ENCODE measurements around the gene VARS2. TPM values are rescaled to one million over a fixed set of nuclear protein-coding genes. Genes with fewer than 3 reads are reported as not detected.
"Not testable (repeated sequence)": the region's sequence is repeated elsewhere in the genome, so short reads cannot be mapped to it uniquely, and the experiment has no call there.

Gene VARS2
- total RNA-seq (2014; rRNA removed; shearing (Covaris generic)), result 36.5 and 44.1 TPM in 2 replicates
- 49.7 and 56.5 TPM in 2 replicates for polyA plus RNA-seq (2015; cell fraction: cytosol; rRNA removed)
- 134 and 159 TPM in 2 replicates for polyA plus RNA-seq (2015; cell fraction: nucleus; rRNA removed)

- in situ Hi-C loops (cut with HindIII; ENCODE audit: low pct_unique_long_range_greater_than_20kb, low sequenced_read_pairs), result no loop called here
- peak; percentile 84 for DNase-seq (ENCODE audit: low read depth, low spot score)
Measured at GRCh38 chr6:30914076-30914853, at the start of gene VARS2. Gene VARS2 (plus strand): TSS chr6:30914238. CDS start chr6:30914837, 599 bp downstream.

DNA sequence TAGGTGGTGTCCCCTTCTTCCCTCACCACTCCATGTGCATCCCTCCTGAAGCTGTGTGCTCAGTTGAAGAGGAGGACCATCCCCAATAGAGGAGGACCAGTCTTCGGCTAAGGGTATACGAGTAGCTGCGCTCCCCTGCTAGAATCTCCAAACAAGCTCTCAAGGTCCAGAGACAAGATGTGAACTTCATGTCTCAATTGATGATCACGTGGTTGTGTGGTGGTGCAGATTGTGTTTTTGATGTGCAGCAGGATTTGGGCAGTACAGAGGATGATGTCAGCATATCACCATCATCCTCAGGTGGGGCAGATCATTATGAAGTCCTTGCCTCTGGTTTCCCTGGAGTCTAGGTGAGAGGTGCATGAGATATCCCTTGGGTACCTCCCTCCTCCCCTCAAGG, 49.7 kb upstream of the VARS2 start:
- in situ Hi-C loops (cut with HindIII; ENCODE audit: low pct_unique_long_range_greater_than_20kb, low sequenced_read_pairs), result no loop called here
- no peak for DNase-seq (ENCODE audit: low read depth, low spot score)

- DNase-seq (ENCODE audit: low read depth, low spot score); in situ Hi-C loops (cut with HindIII; ENCODE audit: low pct_unique_long_range_greater_than_20kb, low sequenced_read_pairs): not testable (repeated sequence)
Measured at GRCh38 chr6:30869241-30869749, 44.7 kb upstream of the VARS2 start.

DNA sequence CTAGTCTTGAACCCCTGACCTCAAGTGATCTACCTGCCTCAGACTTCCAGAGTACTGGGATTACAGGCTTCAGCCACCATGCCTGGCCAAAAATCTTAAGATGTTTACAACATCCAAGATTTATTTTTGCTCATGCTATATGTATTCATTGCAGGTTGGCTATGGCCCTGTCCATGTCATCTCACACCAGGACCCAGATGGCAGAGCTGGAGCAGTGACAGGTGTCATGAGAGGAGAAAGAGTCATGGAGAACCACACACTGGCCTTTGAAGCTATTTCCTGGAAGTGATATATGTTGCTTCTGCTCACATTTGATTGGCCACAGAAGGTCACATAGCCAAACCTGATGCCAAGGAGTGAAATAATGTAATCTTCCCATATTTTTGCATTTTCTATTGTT, 43.5 kb upstream of the VARS2 start:
- no peak for DNase-seq (ENCODE audit: low read depth, low spot score)
- in situ Hi-C loops (cut with HindIII; ENCODE audit: low pct_unique_long_range_greater_than_20kb, low sequenced_read_pairs), result no loop called here

DNA sequence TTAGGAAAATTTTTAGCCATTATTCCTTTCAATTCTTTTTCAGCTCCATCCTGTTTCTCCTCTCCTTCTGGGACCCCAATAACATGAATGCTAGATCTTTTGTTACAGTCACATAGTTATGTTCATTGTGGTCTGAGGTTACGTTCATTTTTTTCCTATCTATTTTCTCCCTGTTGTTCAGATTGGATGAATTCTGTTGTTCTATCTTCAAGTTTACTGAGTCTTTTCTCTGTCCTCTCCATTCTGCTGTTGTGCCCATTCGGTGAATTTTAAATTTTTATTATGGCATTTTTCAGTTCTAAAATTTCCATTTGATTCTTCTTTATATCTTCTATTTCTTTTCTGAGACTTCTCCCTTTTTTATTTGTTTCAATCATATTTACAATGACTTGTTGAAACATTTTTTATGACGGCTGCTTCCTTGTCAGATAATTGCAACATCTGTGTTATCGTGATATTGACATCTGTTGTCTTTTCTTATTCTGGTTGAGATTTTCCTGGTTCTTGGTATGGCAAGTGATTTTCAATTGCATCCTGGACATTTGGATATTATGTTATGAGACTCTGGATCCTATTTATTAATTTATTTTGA, 42.4 kb upstream of the VARS2 start:
- in situ Hi-C loops (cut with HindIII; ENCODE audit: low pct_unique_long_range_greater_than_20kb, low sequenced_read_pairs), result no loop called here
- no peak for DNase-seq (ENCODE audit: low read depth, low spot score)

DNA sequence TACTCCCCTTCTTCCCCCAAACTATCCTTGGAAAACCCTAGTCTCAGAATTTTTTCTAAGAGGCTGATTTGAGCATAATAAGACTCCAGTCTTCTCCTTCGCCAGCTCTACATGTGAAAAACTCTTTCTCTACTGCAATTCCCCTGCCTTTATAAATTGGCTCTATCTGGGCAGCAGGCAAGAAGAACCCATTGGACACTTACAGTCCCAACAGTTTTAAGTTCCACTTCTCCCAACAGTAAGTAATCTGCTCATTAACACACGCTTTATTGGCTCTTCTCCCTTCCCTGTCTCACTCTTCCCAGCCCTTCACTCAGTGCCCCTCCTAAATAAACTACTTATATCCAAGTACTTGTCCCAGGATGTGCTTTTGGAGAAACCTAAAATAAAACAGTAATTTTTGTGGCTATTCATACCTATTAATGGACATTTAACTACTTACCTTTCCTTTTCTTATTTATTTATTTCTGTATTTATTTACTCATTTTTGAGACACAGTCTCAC, 40.8 kb upstream of the VARS2 start:
- in situ Hi-C loops (cut with HindIII; ENCODE audit: low pct_unique_long_range_greater_than_20kb, low sequenced_read_pairs), result no loop called here
- no peak for DNase-seq (ENCODE audit: low read depth, low spot score)

DNA sequence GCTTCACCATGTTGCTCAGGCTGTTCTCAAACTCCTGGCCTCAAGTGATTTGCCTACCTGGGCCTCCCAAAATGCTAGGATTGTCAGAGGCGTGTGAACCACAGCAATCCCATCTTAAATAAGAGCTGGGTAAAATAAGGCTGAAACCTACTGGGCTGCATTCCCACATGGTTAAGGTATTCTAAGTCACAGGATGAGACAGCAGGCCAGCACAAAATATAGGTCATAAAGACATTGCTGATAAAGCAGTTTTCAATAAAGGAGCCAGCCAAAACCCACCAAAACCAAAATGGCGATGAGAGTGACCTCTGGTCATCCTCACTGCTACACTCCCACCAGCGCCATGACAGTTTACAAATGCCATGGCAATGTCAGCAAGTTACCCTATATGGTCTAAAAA, 40.2 kb upstream of the VARS2 start:
- DNase-seq (ENCODE audit: low read depth, low spot score); in situ Hi-C loops (cut with HindIII; ENCODE audit: low pct_unique_long_range_greater_than_20kb, low sequenced_read_pairs): not testable (repeated sequence)

GRCh38 chr6:30875244-30876038, 38.6 kb upstream of the VARS2 start:
- in situ Hi-C loops (cut with HindIII; ENCODE audit: low pct_unique_long_range_greater_than_20kb, low sequenced_read_pairs), result no loop called here
- no peak for DNase-seq (ENCODE audit: low read depth, low spot score)

DNA sequence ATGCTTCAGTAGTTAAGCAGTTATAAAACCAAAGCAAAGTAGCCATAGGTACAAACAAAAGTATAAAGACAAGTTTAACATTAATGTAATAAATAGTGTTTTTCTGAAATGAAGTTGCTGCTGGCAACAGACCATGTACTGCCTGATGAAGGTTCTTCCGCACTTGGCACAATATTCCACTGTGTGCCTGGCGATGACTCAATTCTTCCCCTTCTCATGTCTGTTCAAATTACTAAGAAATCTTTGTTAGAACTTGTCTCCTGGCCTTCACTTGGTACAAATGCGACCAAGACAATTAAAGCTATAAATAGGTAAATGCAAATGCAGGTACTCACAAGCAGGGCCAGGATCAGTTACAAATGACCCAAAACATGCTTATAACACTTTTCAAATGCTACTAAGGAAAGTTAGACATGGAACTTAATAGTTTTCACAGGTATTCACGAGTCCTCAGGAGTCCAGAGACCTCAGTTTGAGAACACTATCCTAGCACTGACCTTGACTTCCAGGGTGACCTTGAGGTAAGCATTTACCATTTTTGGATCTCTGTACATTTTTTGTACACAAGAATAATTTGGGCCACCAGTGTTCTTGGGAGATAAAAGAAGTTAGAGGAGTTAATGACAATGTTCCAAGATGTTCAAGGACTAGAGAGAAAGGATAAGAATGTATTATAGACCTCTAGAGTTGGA, 37.9 kb upstream of the VARS2 start:
- peak; percentile 87 for DNase-seq (ENCODE audit: low read depth, low spot score)
- in situ Hi-C loops (cut with HindIII; ENCODE audit: low pct_unique_long_range_greater_than_20kb, low sequenced_read_pairs), result no loop called here

GRCh38 chr6:30877419-30878262, 36.4 kb upstream of the VARS2 start:
- in situ Hi-C loops (cut with HindIII; ENCODE audit: low pct_unique_long_range_greater_than_20kb, low sequenced_read_pairs), result no loop called here
- peak; percentile 95 for DNase-seq (ENCODE audit: low read depth, low spot score)

- in situ Hi-C loops (cut with HindIII; ENCODE audit: low pct_unique_long_range_greater_than_20kb, low sequenced_read_pairs), result no loop called here
- no peak for DNase-seq (ENCODE audit: low read depth, low spot score)
Measured at GRCh38 chr6:30879684-30880427, 34.2 kb upstream of the VARS2 start.

GRCh38 chr6:30880698-30881252, 33.3 kb upstream of the VARS2 start:
- in situ Hi-C loops (cut with HindIII; ENCODE audit: low pct_unique_long_range_greater_than_20kb, low sequenced_read_pairs), result no loop called here

GRCh38 chr6:30881392-30882203, 32.4 kb upstream of the VARS2 start:
- in situ Hi-C loops (cut with HindIII; ENCODE audit: low pct_unique_long_range_greater_than_20kb, low sequenced_read_pairs), result no loop called here
- no peak for DNase-seq (ENCODE audit: low read depth, low spot score)

More at GRCh38 chr6:30880698-30881252, 33.3 kb upstream of the VARS2 start:
- no peak for DNase-seq (ENCODE audit: low read depth, low spot score)

DNA sequence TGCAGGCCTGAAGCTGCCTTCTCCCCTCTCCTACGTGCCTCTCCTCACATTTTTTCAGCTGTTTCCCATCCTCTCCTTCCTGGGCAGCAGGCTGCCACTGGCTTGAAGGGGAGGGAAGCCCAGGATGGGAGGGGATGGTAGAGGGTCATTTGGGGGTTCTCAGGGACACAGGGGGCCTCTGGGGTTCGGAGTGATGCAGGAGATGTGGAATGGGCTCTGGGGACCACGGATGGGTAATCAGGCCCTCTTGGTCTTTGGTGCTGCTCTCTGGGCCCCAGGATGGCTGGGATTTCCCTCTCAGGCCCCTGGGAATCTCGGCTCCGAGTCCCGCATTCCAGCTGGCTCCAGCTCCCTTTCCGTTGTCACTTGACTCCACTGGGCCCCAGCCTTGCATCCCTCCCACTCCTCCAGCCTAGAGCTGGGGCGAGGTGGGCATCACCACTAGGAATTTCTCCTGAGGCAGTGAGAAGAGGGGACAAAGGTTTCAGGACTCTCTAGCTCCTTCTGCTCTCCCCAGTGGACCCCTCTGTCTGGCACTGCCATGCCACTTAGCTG, 31.8 kb upstream of the VARS2 start:
- in situ Hi-C loops (cut with HindIII; ENCODE audit: low pct_unique_long_range_greater_than_20kb, low sequenced_read_pairs), result no loop called here
- no peak for DNase-seq (ENCODE audit: low read depth, low spot score)
